Glomerular visceral epithelial cell (primary cell): ENCODE results near the gene GRK6.

Source experiments
- DNase-seq: peaks from one replicate; pipeline ENCODE4 v3.0.0-alpha.2; 2016; ENCODE audit errors: extremely low spot score

The GRK6 gene

GRCh38 chr5:177440211-177440989, 13.9 kb downstream of the GRK6 start:
- DNase-seq, result no peak

GRCh38 chr5:177440990-177441780, 14.7 kb downstream of the GRK6 start:
- DNase-seq, result no peak

- DNase-seq, result no peak
Observed at GRCh38 chr5:177442066-177442826, 15.8 kb downstream of the GRK6 start.

- DNase-seq, result no peak
Observed at GRCh38 chr5:177443144-177443983, 16.9 kb downstream of the GRK6 start.

GRCh38 chr5:177444106-177445051, 17.9 kb downstream of the GRK6 start:
- no peak for DNase-seq

GRCh38 chr5:177445052-177445916, 18.8 kb downstream of the GRK6 start:
- DNase-seq, result no peak

GRCh38 chr5:177445917-177446199, 19.4 kb downstream of the GRK6 start:
- DNase-seq, result no peak

- DNase-seq, result peak; percentile 81
Observed at GRCh38 chr5:177446200-177447065, 20.0 kb downstream of the GRK6 start, which contains the start of gene PRR7. TSS of gene PRR7 (plus strand) at chr5:177446814. CDS start at chr5:177455068, 8,254 bp downstream.

GRCh38 chr5:177447066-177447610, 20.7 kb downstream of the GRK6 start:
- peak; percentile 60 for DNase-seq

GRCh38 chr5:177447611-177448243, 21.3 kb downstream of the GRK6 start:
- DNase-seq, result peak; percentile 99

- no peak for DNase-seq
Observed at GRCh38 chr5:177448244-177448950, 21.9 kb downstream of the GRK6 start.

- DNase-seq, result no peak
Observed at GRCh38 chr5:177449140-177450061, 22.9 kb downstream of the GRK6 start.

GRCh38 chr5:177450667-177451424, 24.4 kb downstream of the GRK6 start:
- DNase-seq, result no peak

- no peak for DNase-seq
Observed at GRCh38 chr5:177452688-177453638, 26.5 kb downstream of the GRK6 start.
